Measurements from ENCODE around the gene DGUOK.

- TF ChIP-seq CTCF (IDR thresholded peaks at IDR 0.05) = no peak
- no peak for TF ChIP-seq POLR2A (IDR thresholded peaks at IDR 0.05)
These were observed 31.8 kb upstream of the DGUOK start for GRCh38 chr2:73894877-73895276.

All from prostate gland (tissue), 2 donors.